Activated effector memory CD4-positive, alpha-beta T cell treated with Interleukin-2 at 50 U/mL for 16 hours (primary cell): ENCODE measurements around the gene FANK1.
A peak's percentile ranks its signal among the peaks of the same experiment; 100 is the strongest.
"Not testable (repeated sequence)": the region's sequence is repeated elsewhere in the genome, so short reads cannot be mapped to it uniquely, and the experiment has no call there.

Experiments
- DNase-seq: peaks from one replicate; pipeline ENCODE4 v3.0.0-alpha.2; 2020

FANK1 gene

DNA sequence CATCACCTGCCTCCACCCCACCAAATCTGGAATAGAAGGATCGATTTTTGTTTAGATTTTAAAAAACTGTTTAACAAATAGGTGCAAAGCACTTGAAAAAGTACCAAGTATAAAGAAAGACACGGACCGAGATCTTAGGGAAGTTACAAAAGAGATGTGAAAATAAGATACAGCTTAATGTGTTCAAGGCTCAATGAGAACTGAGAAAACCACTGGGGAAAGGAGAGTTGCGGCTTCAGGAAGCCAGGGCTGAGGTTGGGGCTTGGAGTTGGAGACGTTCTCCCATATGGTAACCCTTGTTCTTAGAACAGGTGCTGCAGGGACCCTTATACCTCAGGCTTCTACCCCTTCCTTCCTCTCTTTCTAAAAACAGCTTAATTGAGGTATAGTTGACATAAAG lies 140.2 kb downstream of the FANK1 start:
- DNase-seq, result no peak

DNA sequence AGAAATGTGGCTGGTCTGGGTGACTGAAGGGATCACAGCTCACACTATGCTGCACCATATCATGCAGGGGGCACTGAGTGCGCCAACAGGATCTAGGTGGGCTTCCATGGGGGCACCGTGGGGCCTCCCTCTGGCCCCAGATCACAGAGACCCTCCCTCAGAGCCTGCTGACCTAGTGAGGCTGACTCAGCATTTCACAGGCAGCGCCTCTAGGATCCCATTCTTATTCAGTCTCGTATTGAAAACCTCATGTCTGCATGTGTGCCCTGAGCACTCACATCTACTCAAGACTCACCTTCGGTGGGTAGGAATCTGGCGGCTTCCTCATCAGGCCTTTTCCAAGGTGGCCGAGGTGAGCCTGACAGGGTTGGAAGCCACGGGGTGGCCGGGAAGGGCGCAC lies 141.6 kb downstream of the FANK1 start:
- no peak for DNase-seq

DNA sequence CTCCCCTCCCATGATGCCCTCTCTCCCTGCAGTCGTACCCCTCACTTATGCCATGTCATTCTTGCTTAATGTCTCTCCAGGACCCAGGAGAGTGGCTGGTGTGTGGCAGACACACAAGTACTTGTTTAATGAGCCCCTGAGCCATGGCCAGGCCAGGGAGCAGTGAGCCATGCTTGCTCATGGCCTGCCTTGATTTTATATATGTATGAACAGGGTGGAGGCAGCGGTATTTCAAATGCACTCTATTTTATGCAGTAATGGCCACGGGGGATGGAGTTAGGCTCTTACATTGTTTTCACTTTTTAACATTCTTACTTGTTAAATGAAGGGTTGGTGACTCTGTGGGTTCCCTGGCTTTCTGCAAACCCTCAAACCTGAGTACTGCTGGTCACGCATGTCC lies 144.8 kb downstream of the FANK1 start:
- DNase-seq, result no peak

DNA sequence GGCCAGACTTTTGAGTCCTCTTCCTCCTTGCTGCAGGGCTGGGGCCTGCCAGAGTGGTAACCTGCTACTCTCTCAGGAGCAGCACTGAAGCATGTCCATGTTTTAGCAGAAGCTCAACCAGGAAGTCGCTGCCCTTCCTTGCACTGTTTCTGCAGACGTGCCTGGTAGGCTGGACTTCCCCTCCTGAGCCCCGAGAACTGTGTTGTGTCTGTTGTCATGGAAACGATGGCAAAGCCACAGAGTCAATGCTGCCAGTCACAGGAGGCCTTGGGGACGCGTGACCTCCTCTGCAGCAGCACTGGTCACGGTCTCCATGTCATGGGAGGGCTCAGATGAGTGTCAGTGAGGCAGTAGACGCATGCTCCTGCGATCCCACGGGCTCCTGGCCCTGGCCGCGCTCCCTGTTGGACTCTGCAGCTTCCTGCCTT lies 145.5 kb downstream of the FANK1 start:
- peak; percentile 46 for DNase-seq

DNA sequence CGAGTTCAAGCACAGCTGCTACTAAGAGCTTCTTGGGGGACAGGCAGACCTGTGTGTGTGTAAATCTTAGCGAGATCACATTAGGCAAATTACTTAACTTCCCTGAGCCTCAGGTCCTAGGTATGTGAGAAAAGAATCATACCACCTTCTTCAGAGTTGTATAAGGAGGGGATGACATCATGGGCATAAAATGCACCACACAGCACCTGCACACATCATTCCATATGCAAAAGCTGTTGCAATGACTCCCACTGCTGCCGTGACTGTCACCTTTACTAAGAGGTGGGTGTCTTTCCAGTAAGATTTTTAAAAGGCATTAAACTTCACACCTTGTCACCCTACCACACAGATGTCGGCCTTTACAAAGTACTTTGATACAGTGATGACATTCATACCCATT lies 146.0 kb downstream of the FANK1 start:
- DNase-seq, result no peak

DNA sequence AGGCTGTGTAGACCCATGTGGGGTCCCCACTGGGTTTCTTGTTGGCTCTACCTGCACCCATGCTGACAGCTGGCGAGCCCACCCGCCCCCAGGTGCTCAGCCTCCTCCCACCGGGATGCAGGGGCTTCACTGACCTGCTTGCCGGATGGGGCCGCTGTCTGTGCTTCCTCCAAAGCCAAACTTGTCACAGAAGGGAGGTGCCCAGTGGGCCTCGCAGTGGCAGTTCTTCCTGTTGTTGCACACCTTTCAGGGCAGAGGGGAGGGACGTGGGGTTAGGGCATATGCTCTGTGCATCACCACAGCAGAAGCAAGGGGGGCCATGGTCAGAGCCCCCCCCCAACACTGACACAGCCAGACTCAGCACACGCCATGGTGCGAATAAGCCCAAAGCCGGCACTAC lies 146.5 kb downstream of the FANK1 start:
- no peak for DNase-seq

DNA sequence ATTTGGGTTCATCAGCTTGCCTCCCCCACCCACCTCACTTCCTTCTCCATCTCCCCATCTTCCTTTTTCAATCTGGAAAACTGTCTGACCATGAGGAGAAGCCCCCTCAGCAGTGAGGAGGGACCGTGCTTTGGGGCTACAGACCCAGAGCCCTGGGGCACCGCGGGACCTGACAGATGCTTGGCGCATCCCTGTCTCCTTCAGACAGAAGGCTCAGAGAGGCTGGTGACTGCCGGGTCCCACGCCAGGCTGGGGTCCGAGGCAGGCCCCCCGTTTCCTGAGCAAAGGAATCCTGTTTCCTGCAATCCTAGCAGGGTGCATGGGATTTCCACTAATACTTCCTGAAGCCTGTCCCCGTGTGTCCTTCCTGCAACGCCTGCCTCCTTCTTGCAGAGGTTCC lies 147.0 kb downstream of the FANK1 start:
- no peak for DNase-seq

DNA sequence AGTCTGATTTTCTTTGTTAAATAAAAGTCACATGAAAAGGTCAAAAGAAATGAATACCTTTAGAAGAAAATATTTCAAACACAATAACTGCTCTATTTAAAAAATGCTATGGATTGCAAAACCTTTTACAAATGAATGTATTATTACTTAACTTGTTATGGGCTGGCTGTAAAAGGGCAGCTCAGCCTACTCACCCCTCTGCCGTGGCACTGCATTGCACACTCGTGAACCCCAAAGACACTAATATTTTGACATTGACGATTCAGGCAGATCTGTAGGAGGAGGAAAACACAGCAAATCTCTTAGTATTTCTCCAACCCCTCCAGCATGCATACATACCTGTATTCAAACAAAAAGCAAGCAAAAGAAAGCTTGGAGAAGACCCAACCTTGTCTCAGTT lies 149.5 kb downstream of the FANK1 start:
- DNase-seq, result no peak

DNA sequence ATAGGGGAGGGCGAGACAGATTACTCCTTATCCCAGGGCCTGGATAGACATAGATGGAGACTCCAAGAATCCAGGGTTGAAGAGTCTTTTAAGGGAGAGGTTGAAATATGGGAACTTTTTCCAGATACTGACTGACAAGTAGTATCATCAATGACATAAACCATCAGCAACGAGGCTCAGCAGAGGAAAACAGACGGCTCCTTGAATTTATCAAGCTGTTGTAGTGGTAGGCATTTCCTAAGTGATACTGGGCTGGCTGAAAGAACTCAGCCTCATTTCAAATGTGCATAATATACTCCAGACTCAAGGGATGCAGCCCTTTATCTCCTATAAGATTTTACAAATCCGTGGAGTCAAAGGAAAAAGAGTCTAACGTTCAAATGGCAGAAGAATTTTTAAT lies 150.5 kb downstream of the FANK1 start:
- no peak for DNase-seq

DNA sequence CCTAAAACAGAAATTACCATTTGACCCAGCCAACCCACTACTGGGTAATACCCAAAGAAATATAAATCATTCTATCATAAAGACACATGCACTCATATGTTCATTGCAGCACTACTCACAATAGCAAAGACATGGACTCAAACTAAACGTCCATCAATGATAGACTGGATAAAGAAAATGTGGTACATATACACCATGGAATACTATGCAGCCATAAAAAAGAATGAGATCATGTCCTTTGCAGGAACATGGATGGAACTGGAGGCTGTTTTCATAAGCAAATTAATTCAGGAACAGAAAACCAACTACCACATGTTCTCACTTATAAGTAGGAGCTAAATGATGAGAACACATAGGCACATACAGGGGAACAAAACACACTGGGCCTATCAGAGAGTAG lies 151.4 kb downstream of the FANK1 start:
- DNase-seq, result not testable (repeated sequence)

DNA sequence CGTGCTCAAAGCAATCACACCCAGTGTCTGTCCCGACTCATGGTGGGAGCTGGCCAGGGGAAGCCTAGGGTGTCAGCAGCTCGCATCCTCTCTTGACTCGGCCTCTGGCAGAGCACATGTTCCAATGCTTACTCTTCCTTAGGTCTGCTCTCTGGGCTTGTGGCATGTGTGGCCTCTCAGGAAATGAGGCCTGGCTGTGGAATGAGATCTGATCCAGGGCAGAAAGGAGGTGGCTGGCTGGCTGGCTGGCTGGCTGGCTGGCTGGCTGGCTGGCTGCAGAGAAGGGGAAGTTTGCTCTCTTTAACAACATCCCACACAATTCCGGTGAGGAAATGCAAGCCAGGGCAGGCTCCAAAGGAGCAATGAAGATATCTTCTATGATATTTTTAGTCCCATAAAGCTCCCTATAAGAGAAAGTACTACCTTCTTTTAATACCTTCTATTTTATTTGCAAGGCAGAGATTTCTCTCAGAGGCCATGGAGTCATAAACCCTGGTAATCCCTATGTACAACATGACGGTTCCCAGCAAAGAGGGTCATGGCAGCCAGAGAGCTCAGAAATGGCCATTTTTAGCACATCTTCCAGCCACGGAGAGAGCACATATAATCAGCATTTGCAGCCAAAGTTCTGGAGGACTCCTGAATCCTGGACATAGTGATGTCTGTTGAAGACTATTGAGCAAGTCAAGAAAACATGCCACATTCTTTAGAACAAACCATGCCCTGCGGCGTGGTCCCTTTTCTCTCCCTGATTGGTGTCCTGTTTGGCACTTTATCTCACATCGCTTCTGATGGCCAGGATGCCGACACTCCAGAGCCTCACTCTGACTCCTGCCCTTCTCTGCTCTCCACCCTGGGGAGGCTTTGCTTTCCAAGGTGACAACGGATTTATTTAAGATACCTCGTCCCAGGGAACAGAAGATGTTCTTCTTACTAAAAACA lies 153.7 kb downstream of the FANK1 start:
- no peak for DNase-seq

DNA sequence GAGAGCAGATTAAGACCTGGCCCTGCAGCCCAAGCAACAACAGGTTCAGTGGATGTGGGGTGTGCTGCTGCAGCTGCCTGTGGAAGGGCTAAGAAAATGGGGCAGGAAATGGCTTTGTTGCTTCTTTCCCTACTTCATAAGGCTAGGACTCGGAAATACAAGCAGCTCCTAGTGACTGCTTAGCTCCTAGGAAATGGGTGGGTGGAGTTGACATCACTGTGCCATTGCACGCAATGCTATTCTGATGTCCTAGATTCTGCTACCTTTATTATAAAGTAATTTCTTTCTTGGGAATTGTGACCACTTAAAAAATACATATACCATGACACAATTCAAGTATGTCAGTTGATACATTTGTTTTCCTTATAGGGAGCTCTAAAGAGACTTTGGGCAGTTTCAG lies 155.8 kb downstream of the FANK1 start:
- DNase-seq, result no peak

DNA sequence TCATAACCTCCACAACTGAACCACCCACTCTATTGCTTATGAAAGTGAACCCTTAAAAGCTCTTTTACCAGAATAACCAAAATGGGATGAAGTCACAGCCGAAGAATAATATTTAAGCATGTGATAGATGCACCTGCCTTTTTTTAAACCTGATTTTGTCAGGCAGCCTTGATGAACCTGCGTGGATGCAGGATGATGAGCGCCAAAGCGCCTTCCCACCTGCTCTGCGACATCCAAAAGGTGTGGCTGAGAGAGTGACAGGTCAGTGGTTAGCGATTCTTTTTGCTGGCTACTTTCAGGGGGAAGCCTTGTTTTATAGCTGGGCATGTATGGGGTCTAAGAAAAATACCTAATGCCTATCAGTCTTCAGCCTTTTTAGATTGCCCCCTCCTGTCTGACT lies 157.8 kb downstream of the FANK1 start:
- no peak for DNase-seq

DNA sequence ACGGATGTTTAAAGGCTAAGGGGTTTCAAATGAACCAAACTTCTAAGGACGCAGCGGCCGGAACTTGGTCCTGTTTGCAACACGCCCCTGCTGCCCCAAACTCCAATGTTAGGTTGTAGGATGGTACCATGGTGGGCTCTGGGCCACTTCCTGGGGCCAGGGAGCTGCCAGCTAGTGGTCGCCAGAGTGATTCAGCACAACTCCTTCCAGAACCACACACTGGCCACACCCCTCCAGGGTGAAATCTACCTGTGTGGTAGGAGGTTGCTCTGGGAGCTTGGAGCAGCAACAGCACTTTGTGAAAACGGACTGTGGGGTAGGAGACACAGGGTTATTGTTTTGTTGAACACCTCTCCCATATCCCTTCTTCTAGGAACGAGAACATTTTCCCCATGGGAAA lies 161.1 kb downstream of the FANK1 start:
- DNase-seq, result no peak

DNA sequence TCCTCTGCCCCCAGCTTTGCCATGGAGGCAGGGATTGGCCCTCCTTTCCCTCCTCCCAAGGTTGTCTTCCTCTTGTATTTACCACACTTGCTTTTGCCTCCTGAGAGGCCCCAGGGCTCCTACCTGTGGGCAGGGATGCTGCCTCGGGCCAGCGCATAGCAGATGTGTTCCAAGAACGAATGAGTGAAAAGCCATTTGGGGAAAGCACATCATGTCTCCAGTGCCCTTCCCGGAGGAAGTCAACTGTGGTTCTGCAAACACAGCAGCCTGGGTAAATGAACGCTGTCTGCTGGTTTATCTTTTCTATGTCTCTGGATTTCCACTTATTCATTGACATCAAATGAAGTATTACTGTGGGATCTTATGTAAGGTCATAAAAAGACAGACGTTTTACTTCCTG lies 161.7 kb downstream of the FANK1 start:
- DNase-seq, result no peak

DNA sequence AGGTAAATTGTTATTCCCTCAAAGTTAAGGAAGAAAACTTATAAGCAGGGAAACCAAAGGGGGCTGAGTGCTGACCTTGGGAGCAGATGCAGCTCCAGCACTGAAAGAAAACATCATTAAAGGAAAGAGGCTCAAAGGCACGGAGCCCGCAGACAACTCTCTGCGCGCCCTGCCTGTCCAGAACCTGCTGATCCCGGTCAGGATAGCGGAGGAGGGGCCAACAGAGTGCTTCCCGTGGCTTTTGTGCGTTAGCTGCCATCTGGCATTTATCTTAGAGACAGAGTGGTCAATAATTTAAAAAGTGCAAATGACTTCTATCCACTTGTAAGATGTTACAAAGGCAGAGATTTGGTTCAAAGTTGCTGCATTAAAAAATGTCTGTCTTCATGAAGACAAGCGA lies 162.1 kb downstream of the FANK1 start:
- no peak for DNase-seq
